ENCODE measurements around the gene PRKACB.
"Not testable (repeated sequence)": the region's sequence is repeated elsewhere in the genome, so short reads cannot be mapped to it uniquely, and the experiment has no call there.

The PRKACB gene

DNA sequence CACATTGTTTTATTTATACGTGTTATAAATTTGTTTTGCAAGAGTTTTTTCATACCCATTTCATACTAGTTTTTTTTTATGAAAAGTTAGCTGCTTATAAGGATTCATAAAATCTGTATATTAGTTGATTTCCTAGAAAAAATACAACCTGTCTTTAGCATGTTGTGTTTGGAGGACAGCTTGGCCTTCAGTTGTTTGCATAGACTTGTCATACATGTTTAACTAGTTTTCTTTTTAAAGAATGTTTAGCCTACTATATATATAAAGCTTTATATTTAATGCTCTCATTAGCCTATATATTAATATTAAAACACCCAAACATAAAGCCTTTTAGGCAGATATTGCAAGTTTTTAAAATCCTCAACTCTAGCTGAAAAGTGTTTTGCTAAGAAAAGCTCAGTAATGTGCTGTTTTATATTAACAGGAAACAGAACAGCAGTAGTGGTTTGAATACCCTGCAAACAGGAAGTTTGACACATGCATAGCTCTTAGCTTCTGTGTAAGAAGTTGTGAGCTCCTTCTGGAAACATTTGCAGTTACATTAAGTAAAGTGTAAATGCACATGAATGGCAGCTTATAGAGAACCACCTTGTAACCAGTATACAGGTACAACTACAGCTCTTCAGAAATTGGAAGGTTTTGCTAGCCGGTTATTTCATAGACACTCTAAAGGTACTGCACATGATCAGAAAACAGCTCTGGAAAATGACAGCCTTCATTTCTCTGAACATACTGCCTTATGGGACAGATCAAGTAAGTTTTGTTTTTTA, at the start of gene PRKACB:
Gene PRKACB, plus strand, starts transcription at position 476 of the 770 bp plus-strand sequence. Its CDS starts 91 bp downstream, at position 567.
- DNase-seq: no peak

- no peak for DNase-seq
These were observed 48.8 kb upstream of the PRKACB start for GRCh38 chr1:84095308-84095707.

GRCh38 chr1:84096176-84096575, 47.9 kb upstream of the PRKACB start:
- DNase-seq: no peak

DNA sequence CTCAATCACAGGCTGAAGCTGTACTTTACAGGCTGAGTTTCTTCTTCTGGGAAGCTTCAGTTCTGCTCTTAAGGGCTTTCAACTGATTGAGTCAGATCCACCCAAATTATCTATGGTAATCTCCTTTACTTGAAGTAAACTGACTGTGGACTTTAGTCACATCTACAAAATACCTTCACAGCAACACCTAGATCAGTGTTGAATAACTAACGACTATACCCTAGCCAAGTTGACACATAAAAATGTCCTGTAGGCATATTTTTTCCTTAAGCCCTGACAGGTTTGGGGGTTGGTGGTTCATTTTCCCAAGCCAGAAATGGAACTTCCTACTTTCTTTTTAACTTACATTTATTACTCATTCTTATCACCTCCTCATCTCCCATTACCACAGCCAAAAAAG, 42.9 kb upstream of the PRKACB start:
- DNase-seq: no peak

- DNase-seq: peak; percentile 56
These were observed 40.7 kb upstream of the PRKACB start for GRCh38 chr1:84103197-84103992.

DNA sequence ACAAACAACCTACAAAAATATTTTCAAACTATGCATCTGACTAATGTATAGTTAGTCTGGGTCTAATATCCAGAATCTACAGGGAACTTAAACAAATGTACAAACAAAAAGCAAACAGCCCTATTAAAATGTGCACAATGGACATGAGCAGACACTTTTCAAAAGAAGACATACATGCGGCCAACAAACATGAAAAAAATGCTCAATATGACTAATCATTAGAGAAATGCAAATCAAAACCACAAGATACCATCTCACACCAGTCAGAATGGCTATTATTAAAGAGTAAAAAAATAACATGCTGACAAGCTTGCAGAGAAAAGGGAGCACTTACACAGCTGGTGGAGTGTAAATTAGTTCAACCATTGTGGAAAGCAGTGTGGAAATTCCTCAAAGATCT, 36.5 kb upstream of the PRKACB start:
- not testable (repeated sequence) for DNase-seq

GRCh38 chr1:84107955-84108354, 36.1 kb upstream of the PRKACB start:
- no peak for DNase-seq

- no peak for DNase-seq
These were observed 35.0 kb upstream of the PRKACB start for GRCh38 chr1:84108900-84109578.

DNA sequence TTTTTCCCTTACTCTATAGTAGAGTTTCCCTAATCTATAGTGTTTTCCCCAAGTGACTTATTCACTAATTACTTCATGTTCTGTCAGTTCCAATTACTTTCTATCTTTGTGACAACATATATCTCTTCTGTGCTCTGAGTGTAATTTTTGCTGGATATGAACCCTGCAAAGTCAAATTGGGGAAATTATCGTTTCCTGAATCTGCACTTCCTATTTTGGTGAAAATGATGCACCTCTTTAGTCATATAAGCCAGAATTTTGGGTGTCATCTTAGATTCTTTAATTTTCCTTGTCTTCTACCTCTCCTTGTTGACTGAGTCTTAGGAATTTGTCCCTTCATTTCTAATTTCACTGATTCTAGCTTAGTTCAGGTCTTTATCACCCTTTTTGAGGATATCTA, 33.4 kb upstream of the PRKACB start:
- DNase-seq: no peak

DNA sequence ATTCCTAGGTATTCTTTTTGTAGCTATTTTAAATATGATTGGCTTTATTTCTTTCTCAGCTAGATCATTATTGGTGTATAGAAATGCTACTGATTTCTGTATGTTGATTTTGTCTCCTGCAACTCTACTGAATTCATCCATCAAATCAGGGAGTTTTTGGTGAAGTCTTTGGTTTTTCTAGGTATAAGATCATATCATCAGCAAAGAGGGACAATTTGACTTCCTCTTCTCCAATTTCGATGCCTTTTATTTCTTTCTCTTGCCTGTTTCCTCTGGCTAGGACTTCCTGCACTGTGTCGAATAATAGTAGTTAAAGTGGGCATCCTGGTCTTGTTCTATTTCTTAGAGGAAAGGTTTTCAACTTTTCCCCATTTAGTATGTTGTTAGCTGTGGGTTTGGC, 27.5 kb upstream of the PRKACB start:
- DNase-seq: no peak

DNA sequence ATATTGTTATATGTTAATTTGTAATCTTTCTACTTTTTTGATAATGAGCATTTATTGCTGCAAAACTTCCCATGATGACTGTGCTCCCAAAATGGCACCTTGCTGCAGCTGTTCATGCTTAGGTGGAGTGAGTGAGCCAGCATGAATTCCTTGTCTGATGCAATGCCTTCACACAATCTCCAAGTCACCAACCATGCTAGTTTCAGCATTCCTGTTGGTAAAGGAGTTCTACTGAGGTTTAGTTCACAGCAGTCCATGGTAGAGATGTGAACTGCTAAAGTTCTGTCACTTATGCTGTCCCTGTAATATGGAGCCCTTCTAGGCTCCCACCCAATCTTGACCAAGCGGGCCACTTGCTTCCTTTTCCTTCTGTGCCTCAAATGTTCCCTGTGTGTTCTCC, 26.2 kb upstream of the PRKACB start:
- no peak for DNase-seq

DNA sequence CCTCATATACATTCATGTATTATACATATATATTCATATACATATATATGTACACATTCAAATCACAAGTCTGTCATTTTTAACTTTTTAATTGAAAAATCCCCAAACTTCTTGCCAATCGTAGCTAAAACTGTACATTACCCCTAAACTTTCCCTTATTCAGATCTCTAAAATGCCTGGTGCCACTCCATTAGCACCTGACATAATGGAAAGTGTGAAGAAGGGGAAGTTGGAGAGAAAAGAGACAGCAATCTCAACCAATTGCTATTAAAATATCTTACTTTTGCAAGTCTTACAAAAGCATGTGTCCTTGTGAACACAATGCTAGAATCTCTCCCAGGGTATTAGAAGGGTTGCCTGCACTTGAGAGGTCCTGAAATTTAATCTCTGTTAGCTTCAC, 22.7 kb upstream of the PRKACB start:
- DNase-seq: no peak

GRCh38 chr1:84122780-84123382, 21.2 kb upstream of the PRKACB start:
- peak; percentile 17 for DNase-seq

- DNase-seq: no peak
These were observed 10.6 kb upstream of the PRKACB start for GRCh38 chr1:84133479-84133878.

- DNase-seq: no peak
These were observed 8.7 kb upstream of the PRKACB start for GRCh38 chr1:84135341-84135740.

- peak; percentile 4 for DNase-seq
These were observed 2.7 kb upstream of the PRKACB start for GRCh38 chr1:84141182-84142003.

GRCh38 chr1:84145068-84145467, 997 bp downstream of the PRKACB start:
- DNase-seq: no peak

GRCh38 chr1:84146411-84147032, 2.5 kb downstream of the PRKACB start:
- DNase-seq: no peak

- DNase-seq: no peak
These were observed 4.7 kb downstream of the PRKACB start for GRCh38 chr1:84148758-84149157.

DNA sequence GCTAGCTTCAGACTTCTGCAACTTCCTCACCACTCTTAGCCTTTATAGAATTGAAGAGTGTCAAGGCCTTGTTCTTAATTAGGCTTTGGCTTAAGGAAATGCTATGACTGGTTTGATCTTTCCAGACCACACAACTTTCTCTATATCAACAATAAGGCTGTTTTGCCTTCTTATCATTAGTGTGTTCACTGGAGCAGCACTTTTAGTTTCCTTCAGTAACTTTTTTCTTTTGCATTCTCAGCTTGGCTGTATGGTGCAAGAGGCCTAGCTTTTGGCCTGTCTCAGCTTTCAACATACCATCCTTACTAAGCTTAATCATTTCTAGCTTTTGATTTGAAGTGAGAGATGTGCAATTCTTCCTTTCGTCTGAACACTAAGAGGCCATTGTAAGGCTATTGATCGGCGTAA, 8.6 kb downstream of the PRKACB start:
- no peak for DNase-seq

- no peak for DNase-seq
These were observed 11.4 kb downstream of the PRKACB start for GRCh38 chr1:84155517-84155916.

DNA sequence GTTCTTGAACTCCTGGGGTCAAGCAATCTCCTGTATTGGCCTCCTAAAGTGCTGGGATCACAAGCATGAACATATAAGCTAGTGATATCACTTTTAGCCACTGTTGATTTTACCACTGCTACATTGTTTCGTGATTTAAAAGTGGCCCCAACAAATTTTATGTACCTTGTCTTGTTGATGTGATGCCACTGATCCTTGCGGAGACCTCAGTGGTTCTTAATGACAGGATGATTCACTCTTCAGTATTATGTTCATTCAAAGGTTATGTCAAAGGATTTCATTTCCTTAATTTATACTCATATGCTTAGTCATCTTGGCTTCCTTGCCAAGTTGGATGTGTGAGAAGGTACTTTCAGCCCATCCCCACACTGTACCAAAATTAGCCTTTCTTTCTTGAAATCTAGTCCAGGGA, 12.1 kb downstream of the PRKACB start:
- no peak for DNase-seq

All from DMS 273 treated with DMSO at 0.1 percent for 48 hours (cell line).